NAMALWA (cell line): Measurements from ENCODE around the gene TPCN2.

Source experiments
- DNase-seq: peaks from one replicate; pipeline ENCODE4 v3.0.0-alpha.2; 2015; ENCODE audit warnings: low spot score

TPCN2 gene

GRCh38 chr11:69167130-69167915 lies 118.6 kb downstream of the TPCN2 start:
- no peak for DNase-seq

- no peak for DNase-seq
These were observed 119.4 kb downstream of the TPCN2 start for GRCh38 chr11:69167916-69168691.

GRCh38 chr11:69169479-69169878 lies 120.7 kb downstream of the TPCN2 start:
- no peak for DNase-seq

GRCh38 chr11:69170704-69171103 lies 122.0 kb downstream of the TPCN2 start:
- DNase-seq: no peak

- no peak for DNase-seq
These were observed 122.9 kb downstream of the TPCN2 start for GRCh38 chr11:69171476-69172240.

GRCh38 chr11:69172674-69173073 lies 123.9 kb downstream of the TPCN2 start:
- peak; percentile 38 for DNase-seq

GRCh38 chr11:69173331-69173730 lies 124.6 kb downstream of the TPCN2 start:
- DNase-seq: no peak

- DNase-seq: no peak
These were observed 125.3 kb downstream of the TPCN2 start for GRCh38 chr11:69173925-69174581.

- no peak for DNase-seq
These were observed 126.1 kb downstream of the TPCN2 start for GRCh38 chr11:69174841-69175240.

GRCh38 chr11:69178819-69179482 lies 130.2 kb downstream of the TPCN2 start:
- DNase-seq: no peak

GRCh38 chr11:69180226-69180625 lies 131.5 kb downstream of the TPCN2 start:
- DNase-seq: no peak

- no peak for DNase-seq
These were observed 132.0 kb downstream of the TPCN2 start for GRCh38 chr11:69180726-69181125.

GRCh38 chr11:69183613-69184012 lies 134.9 kb downstream of the TPCN2 start:
- DNase-seq: no peak
